GM12872 (cell line): ENCODE data around the gene SETBP1.

Experiments used
- CTCF ChIP-seq: IDR thresholded peaks from 3 replicates; pipeline ENCODE4 v1.5.1; 2011; ENCODE audit warnings: low read depth, mild to moderate bottlenecking, low read length, moderate library complexity; ENCODE audit not compliant: insufficient read depth

The SETBP1 gene

GRCh38 chr18:44680273-44681075, at the start of gene SETBP1:
TSS of gene SETBP1 (plus strand) at chr18:44680888. CDS start at chr18:44701347, 20,459 bp downstream.
- no peak for TF ChIP-seq CTCF

- TF ChIP-seq CTCF: no peak
Measured at GRCh38 chr18:44632469-44633145, 48.1 kb upstream of the SETBP1 start.

GRCh38 chr18:44635546-44635945, 45.1 kb upstream of the SETBP1 start:
- no peak for TF ChIP-seq CTCF

GRCh38 chr18:44636241-44636640, 44.4 kb upstream of the SETBP1 start:
- no peak for TF ChIP-seq CTCF

GRCh38 chr18:44637210-44638033, 43.3 kb upstream of the SETBP1 start:
- no peak for TF ChIP-seq CTCF

- TF ChIP-seq CTCF: no peak
Measured at GRCh38 chr18:44638034-44638540, 42.6 kb upstream of the SETBP1 start.

- TF ChIP-seq CTCF: no peak
Measured at GRCh38 chr18:44638811-44639210, 41.9 kb upstream of the SETBP1 start.
